A549 (cell line): ENCODE data around the gene CERKL. TPM values are rescaled to one million over a fixed set of nuclear protein-coding genes. Genes with fewer than 3 reads are reported as not detected.

Experiments
- ATAC-seq, 2 experiments: fragments of 200-7000 bp in 1 of 2; fragments of >200 bp in 1 of 2; cut with Nextera tagmentation in 1 of 2; cut with Tn5 transposase in 1 of 2; 3 replicates each; pipeline versions ENCODE4 v1.8.0 to v1.9.1; 2018 to 2020; ENCODE audit warnings: mild to moderate bottlenecking in 1 of 2, moderate library complexity in 1 of 2
- CTCF ChIA-PET: fragments of 300-600 bp; sonication (Branson Sonifier 250); formaldehyde crosslinking; extraction: SDS; loops from one replicate; lab custom pipeline; 2021; ENCODE audit warnings: antibody characterized with exemption, inconsistent platforms; lab: Yijun Ruan, JAX
- POLR2A ChIA-PET: fragments of 350-600 bp; formaldehyde crosslinking; extraction: SDS; loops from one replicate; lab custom pipeline; 2021; ENCODE audit warnings: antibody characterized with exemption, inconsistent platforms; lab: Yijun Ruan, JAX
- DNase-seq, 2 experiments: peaks; one replicate each; pipeline versions ENCODE4 v3.0.0 to v3.0.0-alpha.2; 2011 to 2016; ENCODE audit warnings: low read depth in 1 of 2, low spot score in 1 of 2
- FAIRE-seq: peaks from 2 replicates; lab custom pipeline; 2011; peaks lifted over from hg19 to GRCh38; lab: Jason Lieb, UNC
- H3K27ac ChIP-seq, 2 experiments: fragments of >200 bp; sonication (Bioruptor Twin); formaldehyde crosslinking; 3 replicates each; pipeline ENCODE4 v1.5.1; 2016 to 2017
- H3K4me1 ChIP-seq: fragments of >200 bp; sonication (Bioruptor Twin); formaldehyde crosslinking; 3 replicates; pipeline ENCODE4 v1.6.1; 2016
- H3K4me2 ChIP-seq: fragments of >200 bp; sonication (Bioruptor Twin); formaldehyde crosslinking; 3 replicates; pipeline ENCODE4 v1.6.1; 2016
- H3K4me3 ChIP-seq: fragments of >200 bp; sonication (Bioruptor Twin); formaldehyde crosslinking; 3 replicates; pipeline ENCODE4 v1.5.1; 2016
- H3K9me3 ChIP-seq: fragments of >200 bp; sonication (Bioruptor Twin); formaldehyde crosslinking; 3 replicates; pipeline ENCODE4 v1.6.1; 2016
- BCL3 ChIP-seq: fragments of >200 bp; sonication (Bioruptor Twin); formaldehyde crosslinking; IDR thresholded peaks from 3 replicates; pipeline ENCODE4 v1.6.1; 2016
- BHLHE40 ChIP-seq: IDR thresholded peaks from 2 replicates; pipeline ENCODE4 v1.6.1; 2012; ENCODE audit warnings: low read depth, low read length, inconsistent platforms
- CEBPB ChIP-seq, 2 experiments: fragments of >200 bp in 1 of 2; sonication (Bioruptor Twin) in 1 of 2; formaldehyde crosslinking in 1 of 2; IDR thresholded peaks; 2 replicates each; pipeline ENCODE4 v1.6.1; 2012 to 2016
- CHD2 ChIP-seq: fragments of 150-350 bp; IDR thresholded peaks from 2 replicates; pipeline ENCODE4 v1.6.1; 2014; ENCODE audit warnings: low read length; ENCODE audit not compliant: partially characterized antibody
- ELK1 ChIP-seq: fragments of 150-350 bp; IDR thresholded peaks from 2 replicates; pipeline ENCODE4 v1.6.1; 2014; ENCODE audit warnings: low read depth, mild to moderate bottlenecking, low read length
- FOSB ChIP-seq: fragments of 250-450 bp; sonication (Bioruptor Pico); IDR thresholded peaks from 2 replicates; pipeline ENCODE4 v1.5.0; 2020; ENCODE audit warnings: mild to moderate bottlenecking, moderate library complexity
- GATA3 ChIP-seq: IDR thresholded peaks from 2 replicates; pipeline ENCODE4 v1.6.1; 2012; ENCODE audit warnings: borderline replicate concordance
- HEYL ChIP-seq: fragments of 250-450 bp; sonication (Bioruptor Pico); IDR thresholded peaks from 2 replicates; pipeline ENCODE4 v1.8.0; 2021; ENCODE audit warnings: mild to moderate bottlenecking, moderate library complexity
- HOXA7 ChIP-seq: fragments of 250-450 bp; sonication (Bioruptor Pico); IDR thresholded peaks from 2 replicates; pipeline ENCODE4 v1.5.0; 2020; ENCODE audit warnings: mild to moderate bottlenecking, moderate library complexity
- HOXB13 ChIP-seq: fragments of 250-450 bp; sonication (Bioruptor Pico); IDR thresholded peaks from 2 replicates; pipeline ENCODE4 v1.5.0; 2020; ENCODE audit warnings: low read depth, mild to moderate bottlenecking, moderate library complexity
- HOXB5 ChIP-seq: fragments of 250-450 bp; sonication (Bioruptor Pico); IDR thresholded peaks from 2 replicates; pipeline ENCODE4 v1.5.0; 2020; ENCODE audit warnings: mild to moderate bottlenecking, moderate library complexity
- KDM5A ChIP-seq: fragments of 200-600 bp; sonication (generic); IDR thresholded peaks from 2 replicates; pipeline ENCODE4 v1.6.1; 2016; ENCODE audit warnings: antibody characterized with exemption, mild to moderate bottlenecking
- MAFK ChIP-seq: fragments of 450-650 bp; IDR thresholded peaks from 2 replicates; pipeline ENCODE4 v1.6.1; 2014; ENCODE audit not compliant: partially characterized antibody
- MAX ChIP-seq: IDR thresholded peaks from 2 replicates; pipeline ENCODE4 v1.6.1; 2012
- MAZ ChIP-seq: fragments of 150-350 bp; IDR thresholded peaks from 2 replicates; pipeline ENCODE4 v1.6.1; 2014; ENCODE audit warnings: antibody characterized with exemption, low read depth, low read length, borderline replicate concordance
- NFE2L2 ChIP-seq: fragments of 150-350 bp; conservative IDR thresholded peaks from 2 replicates; pipeline ENCODE4 v1.6.1; 2014; ENCODE audit warnings: low read length
- NR3C1 ChIP-seq: fragments of >200 bp; sonication (Bioruptor Twin); formaldehyde crosslinking; IDR thresholded peaks from 3 replicates; pipeline ENCODE4 v1.6.1; 2017
- POLR2A ChIP-seq: IDR thresholded peaks from 2 replicates; pipeline ENCODE4 v1.6.1; 2012; ENCODE audit warnings: mild to moderate bottlenecking, low read length
- RNF2 ChIP-seq: fragments of 200-600 bp; sonication (generic); IDR thresholded peaks from 2 replicates; pipeline ENCODE4 v1.6.1; 2016; ENCODE audit warnings: low read depth, mild to moderate bottlenecking, antibody characterized with exemption, moderate library complexity, borderline replicate concordance
- SMC3 ChIP-seq: fragments of >200 bp; sonication (Bioruptor Twin); formaldehyde crosslinking; IDR thresholded peaks from 3 replicates; pipeline ENCODE4 v1.6.1; 2018; ENCODE audit warnings: inconsistent platforms
- SREBF2 ChIP-seq: fragments of 450-650 bp; IDR thresholded peaks from 2 replicates; pipeline ENCODE4 v1.6.1; 2014; ENCODE audit warnings: mild to moderate bottlenecking, moderate library complexity
- TP53 ChIP-seq: fragments of 250-450 bp; sonication (Bioruptor Pico); IDR thresholded peaks from 2 replicates; pipeline ENCODE4 v1.5.0; 2021; ENCODE audit warnings: mild to moderate bottlenecking, moderate library complexity
- ZC3H11A ChIP-seq: fragments of 450-650 bp; IDR thresholded peaks from 2 replicates; pipeline ENCODE4 v1.6.1; 2014; ENCODE audit warnings: antibody characterized with exemption, mild to moderate bottlenecking
- ZSCAN20 ChIP-seq: fragments of 250-450 bp; sonication (Bioruptor Pico); IDR thresholded peaks from 2 replicates; pipeline ENCODE4 v1.8.0; 2022; ENCODE audit warnings: mild to moderate bottlenecking, moderate library complexity
- WGBS: methylation state at CpG from one replicate; pipeline ENCODE4 v1.1.6; 2017; ENCODE audit errors: missing lambda C conversion rate; 5-methylcytosine and 5-hydroxymethylcytosine counted together
- polyA plus RNA-seq, 4 experiments: library from polyadenylated mRNA; depleted of rRNA in 3 of 4; stranded (reverse); fragments of >200 nt; fragmentation: RNase III in 1 of 4; extraction: RNeasy Plus Mini Kit Qiagen cat#74134 plus additional on column Dnase treatment in 1 of 4; gene quantifications; 2 replicates in 3 of 4; 3 replicates in 1 of 4; pipeline ENCODE4 v1.2.3, GENCODE V29; 2011 to 2017
- TF ChIP-seq, protein P1 (sequence below): IDR thresholded peaks from 2 replicates; pipeline ENCODE4 v1.6.1; 2012; ENCODE audit warnings: low read depth, borderline replicate concordance
- TF ChIP-seq, protein P2 (sequence below): fragments of 200-600 bp; sonication (generic); IDR thresholded peaks from 2 replicates; pipeline ENCODE4 v1.6.1; 2016; ENCODE audit warnings: antibody characterized with exemption, mild to moderate bottlenecking, moderate library complexity

The CERKL gene
- polyA plus RNA-seq, 2 of the 4 experiments (the other 2 are of a cell fraction), result 0.30 to 0.85 TPM

DNA sequence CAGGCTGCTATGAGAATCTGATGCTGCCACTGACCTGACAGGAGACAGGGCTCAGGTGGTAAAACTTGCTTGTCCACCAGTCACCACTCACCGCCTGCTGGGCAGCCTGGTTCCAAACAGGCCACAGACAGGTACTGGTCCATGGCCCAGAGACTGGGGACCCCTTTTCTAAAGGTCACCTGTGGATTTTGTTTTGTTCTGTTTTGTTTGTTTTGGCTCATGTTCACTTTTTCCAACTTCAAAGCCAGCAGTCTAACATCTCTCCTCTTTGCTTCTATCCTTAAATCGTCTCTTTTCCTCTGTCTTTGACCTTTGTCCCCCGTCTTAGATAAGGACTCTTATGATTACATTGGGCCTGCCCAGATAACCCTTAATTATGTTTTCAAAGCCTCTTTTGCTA, 3.3 kb upstream of the CERKL start:
- POLR2A ChIA-PET, result no interaction called here
- Histone ChIP-seq H3K9me3 (peaks cover 4% of the 10 kb centered on the region; the same call in 1 of the 3 replicates), H3K4me3 (no peak overlapping the region)
- CTCF ChIA-PET, result no interaction called here
- TF ChIP-seq SREBF2 (no peak), HOXB5 (CRISPR knock-in tag) (no peak), GATA3 (no peak), NFE2L2 (no peak), RNF2 (no peak), NR3C1 (no peak), POLR2A (no peak), MAX (no peak), FOSB (no peak), BHLHE40 (no peak), ELK1 (no peak), SMC3 (no peak), MAZ (no peak), KDM5A (no peak)
- TF ChIP-seq, protein P1, sequence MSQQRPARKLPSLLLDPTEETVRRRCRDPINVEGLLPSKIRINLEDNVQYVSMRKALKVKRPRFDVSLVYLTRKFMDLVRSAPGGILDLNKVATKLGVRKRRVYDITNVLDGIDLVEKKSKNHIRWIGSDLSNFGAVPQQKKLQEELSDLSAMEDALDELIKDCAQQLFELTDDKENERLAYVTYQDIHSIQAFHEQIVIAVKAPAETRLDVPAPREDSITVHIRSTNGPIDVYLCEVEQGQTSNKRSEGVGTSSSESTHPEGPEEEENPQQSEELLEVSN, result no peak
- TF ChIP-seq, all 56 proteins: peak for 0
- no peak overlapping the region for H3K27ac ChIP-seq
- no peaks in the 10 kb centered on the region for H3K4me1 ChIP-seq
- ATAC-seq, result no peak
- H3K4me2 ChIP-seq, result no peak overlapping the region
- no peak for FAIRE-seq
- no peak for DNase-seq
- 48% methylated on average over 3 of the region's 3 CpGs for WGBS

GRCh38 chr2:181658444-181658843, 1.5 kb upstream of the CERKL start:
- Histone ChIP-seq H3K4me3 (no peak overlapping the region), H3K4me1 (no peaks in the 10 kb centered on the region), H3K9me3 (no peaks in the 10 kb centered on the region), H3K27ac (no peak overlapping the region), H3K4me2 (no peak overlapping the region)
- 63% methylated on average over 4 of the region's 4 CpGs for WGBS
- ATAC-seq (no peak), FAIRE-seq (no peak), DNase-seq (no peak)
- ChIA-PET CTCF (interaction anchor here (1.0 to 1.4 kb wide), 3 partner anchors 30 to 192 kb away, joined by 3 to 6 read pairs (median 3); no protein-coding TSS in a partner anchor), POLR2A (no interaction called here)
- TF ChIP-seq BCL3, result no peak
- TF ChIP-seq HOXB13 (CRISPR knock-in tag), result no peak
- TF ChIP-seq CEBPB (IDR thresholded peaks at IDR 0.05), result no peak
- TF ChIP-seq CHD2, result no peak
- TF ChIP-seq TP53 (CRISPR knock-in tag), result no peak
- TF ChIP-seq MAZ, result no peak
- TF ChIP-seq, protein P2, sequence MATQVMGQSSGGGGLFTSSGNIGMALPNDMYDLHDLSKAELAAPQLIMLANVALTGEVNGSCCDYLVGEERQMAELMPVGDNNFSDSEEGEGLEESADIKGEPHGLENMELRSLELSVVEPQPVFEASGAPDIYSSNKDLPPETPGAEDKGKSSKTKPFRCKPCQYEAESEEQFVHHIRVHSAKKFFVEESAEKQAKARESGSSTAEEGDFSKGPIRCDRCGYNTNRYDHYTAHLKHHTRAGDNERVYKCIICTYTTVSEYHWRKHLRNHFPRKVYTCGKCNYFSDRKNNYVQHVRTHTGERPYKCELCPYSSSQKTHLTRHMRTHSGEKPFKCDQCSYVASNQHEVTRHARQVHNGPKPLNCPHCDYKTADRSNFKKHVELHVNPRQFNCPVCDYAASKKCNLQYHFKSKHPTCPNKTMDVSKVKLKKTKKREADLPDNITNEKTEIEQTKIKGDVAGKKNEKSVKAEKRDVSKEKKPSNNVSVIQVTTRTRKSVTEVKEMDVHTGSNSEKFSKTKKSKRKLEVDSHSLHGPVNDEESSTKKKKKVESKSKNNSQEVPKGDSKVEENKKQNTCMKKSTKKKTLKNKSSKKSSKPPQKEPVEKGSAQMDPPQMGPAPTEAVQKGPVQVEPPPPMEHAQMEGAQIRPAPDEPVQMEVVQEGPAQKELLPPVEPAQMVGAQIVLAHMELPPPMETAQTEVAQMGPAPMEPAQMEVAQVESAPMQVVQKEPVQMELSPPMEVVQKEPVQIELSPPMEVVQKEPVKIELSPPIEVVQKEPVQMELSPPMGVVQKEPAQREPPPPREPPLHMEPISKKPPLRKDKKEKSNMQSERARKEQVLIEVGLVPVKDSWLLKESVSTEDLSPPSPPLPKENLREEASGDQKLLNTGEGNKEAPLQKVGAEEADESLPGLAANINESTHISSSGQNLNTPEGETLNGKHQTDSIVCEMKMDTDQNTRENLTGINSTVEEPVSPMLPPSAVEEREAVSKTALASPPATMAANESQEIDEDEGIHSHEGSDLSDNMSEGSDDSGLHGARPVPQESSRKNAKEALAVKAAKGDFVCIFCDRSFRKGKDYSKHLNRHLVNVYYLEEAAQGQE, result no peak
- TF ChIP-seq MAFK, result no peak
- no peak for TF ChIP-seq ZSCAN20
- no peak for TF ChIP-seq HOXA7
- no peak for TF ChIP-seq SREBF2
- no peak for TF ChIP-seq HEYL (CRISPR knock-in tag)
- no peak for TF ChIP-seq ZC3H11A
